SW 1271 (cell line): Measurements from ENCODE around the gene LENG9.
"Not testable (repeated sequence)": the region's sequence is repeated elsewhere in the genome, so short reads cannot be mapped to it uniquely, and the experiment has no call there.

Experiments used
- DNase-seq, 2 experiments: peaks; one replicate each; lab custom pipeline; 2025; lab: John Stamatoyannopoulos, UW

LENG9 gene

GRCh38 chr19:54459282-54460229, 4.0 kb downstream of the LENG9 start:
- no peak for DNase-seq

DNA sequence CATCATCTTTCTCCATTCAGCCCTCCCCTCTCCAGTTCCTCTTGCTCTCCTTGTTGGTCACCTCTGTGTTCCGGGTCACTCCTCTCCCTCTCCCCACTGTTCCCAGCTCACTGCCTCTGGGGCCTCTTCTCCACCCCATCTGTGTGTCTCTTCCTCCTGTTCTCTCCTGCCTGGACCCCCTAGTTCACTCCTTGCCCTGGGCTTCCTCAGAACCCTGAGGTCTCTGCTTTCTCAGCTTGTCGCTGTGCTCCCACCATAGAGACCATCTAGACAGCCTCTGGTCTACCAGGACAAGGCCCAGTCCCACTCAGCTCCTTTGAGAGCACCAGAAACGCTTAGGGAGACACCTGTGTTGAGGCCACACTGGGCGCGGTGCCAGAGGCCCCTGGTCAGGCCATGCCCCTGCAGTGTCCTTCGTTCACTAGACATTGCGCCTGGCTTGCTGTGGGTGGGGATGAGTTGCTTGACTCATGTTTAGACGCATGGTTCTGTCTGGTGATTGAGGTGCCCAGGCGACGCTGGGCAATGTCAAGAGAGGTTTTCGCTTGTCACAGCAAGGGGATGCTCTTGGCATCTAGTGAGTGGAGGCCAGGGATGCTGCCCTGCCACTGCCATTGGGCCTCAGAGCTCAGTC, 4.8 kb downstream of the LENG9 start:
- DNase-seq: no peak

DNA sequence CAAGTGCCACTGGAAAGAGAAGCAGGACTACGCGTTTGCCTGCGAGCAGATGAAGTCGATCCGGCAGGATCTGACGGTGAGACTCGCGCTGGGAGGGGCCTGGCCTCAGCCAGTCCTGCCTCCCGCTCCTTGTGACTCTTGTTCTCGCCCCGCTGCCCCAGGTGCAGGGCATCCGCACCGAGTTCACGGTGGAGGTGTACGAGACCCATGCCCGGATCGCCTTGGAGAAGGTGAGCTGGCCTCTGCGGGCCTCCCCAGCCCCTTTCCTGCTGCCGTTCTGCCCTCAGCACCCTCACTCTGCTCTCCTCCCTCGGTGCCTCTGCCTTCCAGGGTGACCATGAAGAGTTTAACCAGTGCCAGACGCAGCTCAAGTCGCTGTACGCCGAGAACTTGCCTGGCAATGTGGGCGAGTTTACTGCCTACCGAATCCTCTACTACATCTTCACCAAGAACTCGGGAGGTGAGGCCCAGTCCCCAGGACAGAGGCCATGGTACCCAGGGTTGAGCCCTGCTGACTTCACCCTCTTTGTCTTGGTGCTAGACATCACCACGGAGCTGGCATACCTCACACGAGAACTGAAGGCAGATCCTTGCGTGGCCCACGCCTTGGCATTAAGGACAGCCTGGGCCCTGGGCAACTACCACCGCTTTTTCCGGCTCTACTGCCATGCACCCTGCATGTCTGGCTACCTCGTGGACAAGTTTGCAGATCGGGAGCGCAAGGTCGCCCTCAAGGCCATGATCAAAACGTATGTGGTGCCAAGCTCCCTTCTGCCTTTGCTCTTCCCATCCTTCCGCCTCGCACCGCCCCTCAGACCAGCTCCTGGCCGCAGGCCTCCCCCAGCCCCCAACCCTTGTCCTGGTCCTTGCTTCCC, 5.6 kb downstream of the LENG9 start:
- DNase-seq: no peak

DNA sequence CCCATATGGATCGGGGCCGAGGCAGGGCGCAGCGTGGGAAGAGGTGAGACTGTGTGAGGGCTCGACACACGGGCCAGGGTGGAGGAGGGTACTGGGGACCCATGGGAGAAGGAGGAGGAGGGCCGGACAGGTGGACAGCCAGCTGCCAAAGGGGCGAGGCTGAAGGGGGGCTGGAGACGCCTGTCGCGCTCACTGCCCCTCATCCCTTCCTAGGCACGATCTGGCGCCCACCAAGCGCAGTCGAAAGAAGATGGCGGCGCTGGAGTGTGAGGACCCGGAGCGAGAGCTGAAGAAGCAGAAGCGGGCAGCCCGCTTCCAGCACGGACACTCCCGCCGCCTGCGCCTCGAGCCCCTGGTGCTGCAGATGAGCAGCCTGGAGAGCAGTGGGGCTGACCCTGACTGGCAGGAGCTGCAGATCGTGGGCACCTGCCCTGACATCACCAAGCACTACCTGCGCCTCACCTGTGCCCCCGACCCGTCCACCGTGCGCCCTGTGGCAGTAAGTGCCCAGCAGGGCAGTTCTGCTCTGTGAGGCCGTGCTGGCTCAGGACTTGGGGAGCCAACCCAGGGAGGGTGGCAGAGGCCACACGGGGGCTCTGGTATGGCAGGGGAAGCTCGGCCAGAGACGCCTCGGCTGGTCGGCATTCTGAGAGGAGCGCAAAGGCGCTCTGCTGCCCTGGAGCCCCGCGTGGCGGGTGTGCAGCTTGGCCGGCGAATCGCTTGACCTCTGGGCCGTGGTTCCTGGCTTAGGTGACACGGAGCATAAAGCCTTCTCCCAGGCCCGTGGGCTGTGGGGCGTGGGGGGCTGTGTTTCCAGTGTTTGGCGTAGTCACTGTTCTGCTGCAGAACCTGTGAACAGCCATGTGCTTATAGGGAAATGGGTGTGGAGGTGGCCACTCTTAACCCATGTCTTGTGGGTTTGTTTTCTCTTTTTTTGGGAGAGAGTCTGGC, 6.9 kb downstream of the LENG9 start:
- no peak for DNase-seq

DNA sequence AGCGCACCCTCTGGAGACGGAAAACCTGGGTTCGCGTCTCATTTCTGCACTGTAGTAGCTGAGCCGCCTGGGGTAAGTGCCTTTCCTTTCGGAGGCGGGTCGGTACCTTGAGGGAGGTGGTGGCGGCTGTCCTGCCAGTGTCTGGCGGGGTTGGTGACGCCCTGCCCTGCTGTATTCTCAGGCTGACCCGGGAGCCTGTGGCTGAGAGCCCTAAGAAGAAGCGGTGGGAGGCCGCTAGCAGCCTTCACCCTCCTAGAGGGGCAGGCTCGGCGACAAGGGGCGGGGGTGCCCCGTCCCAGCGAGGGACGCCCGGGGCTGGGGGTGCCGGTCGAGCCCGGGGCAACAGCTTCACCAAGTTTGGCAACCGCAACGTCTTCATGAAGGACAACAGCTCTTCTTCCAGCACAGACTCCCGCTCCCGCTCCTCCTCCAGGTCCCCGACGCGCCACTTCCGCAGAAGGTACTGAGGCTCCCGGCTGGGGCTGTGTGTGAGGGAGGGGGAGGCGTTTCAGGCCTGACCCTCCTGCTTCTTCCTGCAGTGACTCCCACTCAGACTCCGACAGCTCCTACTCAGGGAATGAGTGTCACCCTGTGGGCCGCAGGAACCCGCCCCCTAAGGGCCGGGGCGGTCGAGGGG, 7.7 kb downstream of the LENG9 start:
- no peak for DNase-seq

DNA sequence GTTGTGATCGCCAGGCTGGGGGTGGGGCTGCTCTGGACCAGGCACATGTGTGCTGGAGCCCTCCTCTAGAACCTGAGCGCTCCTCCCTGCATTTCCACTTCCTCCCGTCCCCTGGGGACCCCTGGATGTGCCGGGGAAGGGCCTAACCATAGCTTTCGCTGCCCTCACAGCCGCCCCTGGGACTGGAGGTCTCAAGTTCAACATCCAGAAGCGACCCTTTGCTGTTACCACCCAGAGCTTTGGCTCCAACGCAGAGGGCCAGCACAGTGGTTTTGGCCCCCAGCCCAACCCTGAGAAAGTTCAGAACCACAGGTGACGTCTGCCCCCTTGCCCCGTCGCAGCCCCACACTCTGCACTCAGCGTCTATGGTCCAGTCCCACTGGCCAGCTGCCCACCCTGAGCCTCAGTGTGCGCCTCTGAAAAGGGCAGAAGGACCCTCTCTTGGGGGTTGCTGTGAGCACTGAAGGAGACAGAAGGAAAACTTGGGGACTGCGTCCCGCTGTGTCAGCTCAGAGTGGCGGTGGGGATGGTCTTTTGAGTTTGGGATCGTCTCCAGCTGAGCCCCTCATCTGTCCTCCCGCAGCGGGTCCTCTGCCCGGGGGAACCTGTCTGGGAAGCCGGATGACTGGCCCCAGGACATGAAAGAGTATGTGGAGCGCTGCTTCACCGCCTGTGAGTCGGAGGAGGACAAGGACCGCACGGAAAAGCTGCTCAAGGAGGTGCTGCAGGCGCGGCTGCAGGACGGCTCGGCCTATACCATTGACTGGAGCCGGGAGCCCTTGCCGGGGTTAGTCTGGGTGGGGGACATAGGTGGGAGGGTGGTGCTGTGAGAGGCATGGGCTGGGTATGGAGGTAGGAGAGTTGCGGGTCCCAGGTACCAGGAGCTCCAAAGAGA, 8.6 kb downstream of the LENG9 start:
- DNase-seq: no peak

- no peak for DNase-seq
Observed at GRCh38 chr19:54453921-54454780, 9.4 kb downstream of the LENG9 start.

- no peak for DNase-seq
Observed at GRCh38 chr19:54452626-54453025, 11.0 kb downstream of the LENG9 start.

GRCh38 chr19:54451997-54452396, 11.6 kb downstream of the LENG9 start:
- no peak for DNase-seq

GRCh38 chr19:54451331-54451871, 12.2 kb downstream of the LENG9 start:
- DNase-seq: no peak

- no peak for DNase-seq
Observed at GRCh38 chr19:54449701-54450069, 13.9 kb downstream of the LENG9 start.

GRCh38 chr19:54448774-54449700, 14.5 kb downstream of the LENG9 start, which contains the start of gene LENG8:
Gene LENG8, plus strand, starts transcription at chr19:54449199. Its CDS starts 2,146 bp downstream, at chr19:54451345.
- peak; percentile 70 to 90 for DNase-seq

DNA sequence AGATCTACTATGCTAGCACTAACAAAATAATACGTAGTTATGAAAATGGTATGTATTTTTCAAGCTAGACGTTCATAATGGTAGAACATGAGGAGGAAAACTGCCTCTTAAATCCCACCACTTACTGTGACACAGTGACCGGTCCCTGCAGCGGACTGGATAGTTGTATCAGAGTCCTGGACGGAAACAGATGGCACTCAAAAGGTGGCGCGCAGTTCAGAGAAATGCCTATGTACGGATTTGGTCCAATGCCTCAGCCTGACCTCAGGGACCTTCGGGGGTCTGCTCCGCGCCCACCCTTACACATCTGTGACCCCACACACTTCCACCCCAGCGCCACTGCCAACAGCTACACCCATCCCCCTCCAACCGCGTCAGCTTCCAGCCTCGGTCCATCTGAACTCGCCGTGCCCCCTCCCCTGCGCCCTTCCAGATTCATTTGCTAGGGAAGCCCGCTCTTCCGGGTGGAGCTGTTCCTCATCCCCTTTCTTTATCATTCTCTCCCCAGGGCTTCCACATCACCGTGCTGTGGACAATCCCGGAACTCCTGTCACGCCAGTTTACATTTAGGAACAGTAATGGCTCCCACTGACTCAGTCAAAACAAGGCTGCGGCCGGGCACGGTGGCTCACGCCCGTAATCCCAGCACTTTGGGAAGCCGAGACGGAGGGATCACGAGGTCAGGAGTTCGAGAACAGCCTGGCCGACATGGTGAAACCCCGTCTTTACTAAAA, 15.4 kb downstream of the LENG9 start:
- DNase-seq: peak in 1 of 2 experiments; percentile 29

DNA sequence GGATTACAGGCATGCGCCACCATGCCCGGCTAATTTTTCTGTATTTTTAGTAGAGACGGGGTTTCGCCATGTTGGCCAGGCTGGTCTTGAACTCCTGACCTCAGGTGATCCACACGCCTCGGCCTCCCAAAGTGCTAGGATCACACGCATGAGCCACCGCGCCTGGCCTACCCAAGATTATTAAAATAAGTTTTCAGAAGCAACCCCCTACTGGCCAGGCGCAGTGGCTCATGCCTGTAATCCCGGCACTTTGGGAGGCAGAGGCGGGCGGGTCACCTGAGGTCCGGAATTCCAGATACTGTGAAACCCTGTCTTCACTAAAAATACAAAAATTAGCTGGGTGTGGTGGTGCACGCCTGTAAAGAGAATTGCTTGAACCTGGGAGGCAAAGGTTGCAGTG, 17.2 kb downstream of the LENG9 start:
- not testable (repeated sequence) for DNase-seq

DNA sequence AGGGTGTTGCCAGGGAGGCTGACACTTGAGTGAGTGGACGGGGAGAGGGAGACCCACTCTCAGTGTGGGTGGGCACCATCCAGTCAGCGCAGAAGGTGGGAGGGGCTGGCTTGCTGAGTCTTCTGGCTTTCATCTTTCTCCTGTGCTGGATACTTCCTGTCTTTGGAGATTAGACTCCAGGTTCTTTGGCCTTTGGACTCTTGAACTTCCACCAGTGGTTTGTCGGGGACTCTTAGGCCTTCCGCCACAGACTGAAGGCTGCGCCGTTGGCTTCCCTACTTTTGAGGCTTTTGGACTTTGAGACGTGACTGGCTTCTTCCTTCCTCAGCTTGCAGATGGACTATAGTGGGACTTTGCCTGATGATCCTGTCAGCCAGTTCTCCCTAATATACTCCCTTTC, 18.8 kb downstream of the LENG9 start:
- DNase-seq: no peak

GRCh38 chr19:54440641-54441040, 22.9 kb downstream of the LENG9 start:
- no peak for DNase-seq
